Spleen (tissue), 11 donors: ENCODE measurements around the gene MKLN1. TPM values are rescaled to one million over a fixed set of nuclear protein-coding genes. Genes with fewer than 3 reads are reported as not detected.
"Not testable (repeated sequence)": the region's sequence is repeated elsewhere in the genome, so short reads cannot be mapped to it uniquely, and the experiment has no call there.

ENCODE experiments used
- DNase-seq: peaks from one replicate; pipeline ENCODE4 v3.0.0-alpha.2; 2020
- H3K27ac ChIP-seq, 8 donors: fragments of 200-600 bp; sonication (generic) in 7 of 8; 1 replicate in 4 of 8; 2 replicates in 4 of 8; pipeline versions ENCODE4 v1.5.0 to v1.8.0; 2016 to 2021; ENCODE audit warnings: inconsistent platforms in 4 of 8, mild to moderate bottlenecking in 4 of 8, moderate library complexity in 1 of 8
- H3K27me3 ChIP-seq, 7 donors: fragments of 200-600 bp; sonication (generic) in 6 of 7; replicated peaks in 1 of 7; 1 replicate in 4 of 7; 2 replicates in 3 of 7; pipeline versions ENCODE4 v1.5.0 to v1.8.0; 2016 to 2021; ENCODE audit warnings: inconsistent platforms in 3 of 7, mild to moderate bottlenecking in 1 of 7
- H3K36me3 ChIP-seq, 6 donors: fragments of 200-600 bp; sonication (generic) in 5 of 6; 1 replicate in 4 of 6; 2 replicates in 2 of 6; pipeline versions ENCODE4 v1.5.0 to v1.8.0; 2016 to 2021; ENCODE audit warnings: inconsistent platforms in 2 of 6
- H3K4me1 ChIP-seq, 6 donors: fragments of 200-600 bp; sonication (generic) in 5 of 6; 1 replicate in 3 of 6; 2 replicates in 3 of 6; pipeline versions ENCODE4 v1.5.0 to v1.8.0; 2016 to 2021; ENCODE audit warnings: inconsistent platforms in 3 of 6
- H3K4me3 ChIP-seq, 8 donors: fragments of 200-600 bp; sonication (generic) in 7 of 8; 1 replicate in 4 of 8; 2 replicates in 4 of 8; pipeline versions ENCODE4 v1.5.0 to v1.8.0; 2016 to 2021; ENCODE audit warnings: inconsistent platforms in 4 of 8, mild to moderate bottlenecking in 4 of 8, moderate library complexity in 2 of 8
- H3K9me3 ChIP-seq, 8 donors: fragments of 200-600 bp; sonication (generic) in 7 of 8; 1 replicate in 4 of 8; 2 replicates in 4 of 8; pipeline versions ENCODE4 v1.5.0 to v1.8.0; 2016 to 2021; ENCODE audit warnings: inconsistent platforms in 4 of 8
- POLR2A ChIP-seq, 3 donors: fragments of 450-650 bp; IDR thresholded peaks; one replicate each; pipeline ENCODE4 v1.5.1; 2017; ENCODE audit warnings: antibody characterized with exemption in 3 of 3, mild to moderate bottlenecking in 1 of 3
- POLR2AphosphoS5 ChIP-seq, 3 donors: sonication (generic); formaldehyde crosslinking; IDR thresholded peaks; one replicate each; pipeline ENCODE4 v1.5.1; 2017; ENCODE audit warnings: antibody characterized with exemption in 3 of 3
- WGBS, 5 donors: extraction: QIAGEN DNeasy Blood & Tissue Kit in 3 of 5; methylation state at CpG; one replicate each; pipeline versions ENCODE4 v1.1.5 to v1.1.7; 2013 to 2018; 5-methylcytosine and 5-hydroxymethylcytosine counted together
- intact Hi-C: fragments of 100-400 bp; cut with DNase I; formaldehyde crosslinking; loops from one replicate; pipeline ENCODE4 v1.15.0; 2023; ENCODE audit warnings: low total_unique reads
- polyA plus RNA-seq, 3 donors: library from polyadenylated mRNA; stranded (reverse); fragments of 200-250 nt; gene quantifications; one replicate each; pipeline ENCODE4 v1.2.1, GENCODE V29; 2013
- total RNA-seq, 7 donors: library from RNA; depleted of rRNA in 3 of 7; stranded (reverse); fragments of >200 nt in 3 of 7; fragmentation: NEBNext Ultra II Directional in 4 of 7; extraction: Animal tissue kit (Norgen Biotek cat#: 25700) in 4 of 7; gene quantifications; one replicate each; pipeline versions ENCODE4 v1.1.0 to v1.2.1, GENCODE V29; 2016 to 2021
- TF ChIP-seq, protein P1 (sequence below), 11 experiments: fragments of 200-600 bp in 7 of 11; fragments of 450-650 bp in 4 of 11; sonication (generic) in 4 of 11; IDR thresholded peaks in 8 of 11; conservative IDR thresholded peaks in 3 of 11; 1 replicate in 7 of 11; 2 replicates in 4 of 11; pipeline versions ENCODE4 v1.4.0 to v1.8.0; 2016 to 2021; ENCODE audit warnings: antibody characterized with exemption in 11 of 11, inconsistent platforms in 4 of 11, mild to moderate bottlenecking in 1 of 11
- donor health status: healthy with polysubstance abuse.
- donor health status: DM: no; HTN: no; CAD: no; lungs with moderate emphysema.
- donor health status: DM: no; HTN: no; CAD: no.
- donor health status: Bipolar disorder and iron deficiency.
- donor health status: healthy.
- donor health status: DM: no; HTN: no; CAD: no.
- donor health status: DM: yes; HTN: yes; CAD: no.

The MKLN1 gene
- total and polyA plus RNA-seq, 10 donors: 7.1 to 87.4 (median 66.5) TPM

- peak in 1 of 3 donors; percentile 39 for TF ChIP-seq POLR2AphosphoS5 (IDR thresholded peaks at IDR 0.05)
- no peak for TF ChIP-seq POLR2A (IDR thresholded peaks at IDR 0.05)
- TF ChIP-seq, protein P1, sequence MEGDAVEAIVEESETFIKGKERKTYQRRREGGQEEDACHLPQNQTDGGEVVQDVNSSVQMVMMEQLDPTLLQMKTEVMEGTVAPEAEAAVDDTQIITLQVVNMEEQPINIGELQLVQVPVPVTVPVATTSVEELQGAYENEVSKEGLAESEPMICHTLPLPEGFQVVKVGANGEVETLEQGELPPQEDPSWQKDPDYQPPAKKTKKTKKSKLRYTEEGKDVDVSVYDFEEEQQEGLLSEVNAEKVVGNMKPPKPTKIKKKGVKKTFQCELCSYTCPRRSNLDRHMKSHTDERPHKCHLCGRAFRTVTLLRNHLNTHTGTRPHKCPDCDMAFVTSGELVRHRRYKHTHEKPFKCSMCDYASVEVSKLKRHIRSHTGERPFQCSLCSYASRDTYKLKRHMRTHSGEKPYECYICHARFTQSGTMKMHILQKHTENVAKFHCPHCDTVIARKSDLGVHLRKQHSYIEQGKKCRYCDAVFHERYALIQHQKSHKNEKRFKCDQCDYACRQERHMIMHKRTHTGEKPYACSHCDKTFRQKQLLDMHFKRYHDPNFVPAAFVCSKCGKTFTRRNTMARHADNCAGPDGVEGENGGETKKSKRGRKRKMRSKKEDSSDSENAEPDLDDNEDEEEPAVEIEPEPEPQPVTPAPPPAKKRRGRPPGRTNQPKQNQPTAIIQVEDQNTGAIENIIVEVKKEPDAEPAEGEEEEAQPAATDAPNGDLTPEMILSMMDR (IDR thresholded peaks at IDR 0.05 in 8 of 11, conservative IDR thresholded peaks at IDR 0.05 in 3 of 11): peak in 7 of 11 experiments; percentile 20 to 54 (median 42)
- Histone ChIP-seq H3K27ac (no peak overlapping the region), H3K4me3 (no peak overlapping the region), H3K36me3 (no peaks in the 10 kb centered on the region), H3K4me1 (peaks cover 0 to 7% (median 0%) of the 10 kb centered on the region in 6 donors), H3K27me3 (no peaks in the 10 kb centered on the region), H3K9me3 (peaks cover 0 to 24% (median 20%) of the 10 kb centered on the region in 8 donors)
- WGBS, 5 donors: 69 to 83% (median 78%) methylated on average over 8 of the region's 8 CpGs
- intact Hi-C loops: no loop called here
- DNase-seq: no peak
Measured at GRCh38 chr7:131302876-131303707, 24.6 kb upstream of the MKLN1 start.

DNA sequence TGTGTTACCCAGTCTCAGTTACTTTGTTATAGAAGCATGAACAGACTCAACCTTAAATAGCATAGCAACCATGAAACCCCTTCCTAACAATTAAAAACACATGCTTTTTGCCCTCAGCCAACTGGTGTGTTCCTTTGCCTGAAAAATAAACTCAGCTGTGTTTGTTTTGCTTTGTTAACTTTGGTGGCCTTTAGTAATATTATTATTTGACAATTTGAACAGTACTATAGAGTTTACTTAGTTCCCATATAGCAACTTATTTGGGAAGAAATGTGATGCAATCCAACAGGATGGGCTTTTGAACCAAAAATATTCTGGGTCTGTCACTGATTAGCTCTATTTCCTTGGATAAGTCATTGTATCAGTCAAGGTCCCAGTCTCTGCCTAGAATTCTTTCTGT is 22.5 kb upstream of the MKLN1 start:
- TF ChIP-seq, protein P1 (IDR thresholded peaks at IDR 0.05 in 8 of 11, conservative IDR thresholded peaks at IDR 0.05 in 3 of 11): no peak
- TF ChIP-seq POLR2AphosphoS5 (IDR thresholded peaks at IDR 0.05) (no peak), POLR2A (IDR thresholded peaks at IDR 0.05) (no peak)
- Histone ChIP-seq H3K9me3 (peaks cover 0 to 27% (median 20%) of the 10 kb centered on the region in 8 donors), H3K27ac (no peak overlapping the region), H3K27me3 (no peaks in the 10 kb centered on the region), H3K4me1 (peaks cover 0 to 7% (median 0%) of the 10 kb centered on the region in 6 donors), H3K4me3 (no peak overlapping the region), H3K36me3 (no peaks in the 10 kb centered on the region)
- DNase-seq: no peak
- intact Hi-C loops: no loop called here

GRCh38 chr7:131306041-131306440 is 21.6 kb upstream of the MKLN1 start:
- 84 to 93% (median 91%) methylated on average over 3 of the region's 3 CpGs for WGBS, 5 donors
- peaks cover 0 to 36% (median 21%) of the 10 kb centered on the region in 8 donors for H3K9me3 ChIP-seq
- H3K27ac ChIP-seq, H3K4me3 ChIP-seq, intact Hi-C loops, DNase-seq, H3K4me1 ChIP-seq, H3K36me3 ChIP-seq, H3K27me3 ChIP-seq: not testable (repeated sequence)

DNA sequence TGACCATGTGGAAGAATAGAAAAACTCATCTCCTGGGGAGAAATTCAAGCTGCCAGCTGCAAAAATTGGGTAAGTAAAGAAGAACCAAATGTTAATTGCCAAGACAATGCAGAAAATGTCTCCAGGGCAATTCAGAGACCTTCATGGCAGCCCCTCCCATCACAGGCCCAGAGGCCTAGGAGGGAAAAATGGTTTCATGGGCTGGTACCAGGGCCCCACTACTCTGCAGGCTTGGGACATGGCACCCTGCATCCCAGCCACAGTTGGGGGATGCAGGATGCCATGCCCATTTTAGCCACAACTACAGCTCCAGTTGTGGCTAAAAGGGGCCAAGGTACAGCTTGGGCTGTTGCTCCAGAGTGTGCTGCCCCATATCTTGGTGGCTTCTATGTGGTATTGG is 20.9 kb upstream of the MKLN1 start:
- Histone ChIP-seq H3K27me3 (no peaks in the 10 kb centered on the region), H3K4me3 (no peak overlapping the region), H3K27ac (no peak overlapping the region), H3K9me3 (peaks cover 0 to 40% (median 23%) of the 10 kb centered on the region in 8 donors), H3K4me1 (peaks cover 0 to 7% (median 0%) of the 10 kb centered on the region in 6 donors), H3K36me3 (no peaks in the 10 kb centered on the region)
- DNase-seq: no peak
- intact Hi-C loops: no loop called here
- TF ChIP-seq, protein P1 (IDR thresholded peaks at IDR 0.05 in 8 of 11, conservative IDR thresholded peaks at IDR 0.05 in 3 of 11): no peak
- no peak for TF ChIP-seq POLR2AphosphoS5 (IDR thresholded peaks at IDR 0.05)
- TF ChIP-seq POLR2A (IDR thresholded peaks at IDR 0.05): no peak
